Esophagus muscularis mucosa (tissue), 4 donors: ENCODE measurements around the gene B3GNT8. TPM values are rescaled to one million over a fixed set of nuclear protein-coding genes. Genes with fewer than 3 reads are reported as not detected.
"Not testable (repeated sequence)": the region's sequence is repeated elsewhere in the genome, so short reads cannot be mapped to it uniquely, and the experiment has no call there.

ENCODE experiments used
- DNase-seq: peaks from one replicate; pipeline ENCODE4 v3.0.0-alpha.2; 2017; ENCODE audit errors: extremely low spot score
- H3K27ac ChIP-seq, 4 donors: fragments of 200-600 bp; sonication (generic); replicated peaks in 1 of 4; 1 replicate in 3 of 4; 2 replicates in 1 of 4; pipeline ENCODE4 v1.5.1; 2016 to 2019; ENCODE audit warnings: mild to moderate bottlenecking in 1 of 4
- H3K27me3 ChIP-seq, 4 donors: fragments of 200-600 bp; sonication (generic); one replicate each; pipeline versions ENCODE4 v1.5.1 to v1.6.0; 2016 to 2019
- H3K36me3 ChIP-seq, 4 donors: fragments of 200-600 bp; sonication (generic); one replicate each; pipeline ENCODE4 v1.5.1; 2016 to 2019
- H3K4me1 ChIP-seq, 4 donors: fragments of 200-600 bp; sonication (generic); one replicate each; pipeline ENCODE4 v1.5.1; 2016 to 2019
- H3K4me3 ChIP-seq, 4 donors: fragments of 200-600 bp; sonication (generic); 1 replicate in 2 of 4; 2 replicates in 2 of 4; pipeline ENCODE4 v1.5.1; 2016 to 2019; ENCODE audit warnings: mild to moderate bottlenecking in 4 of 4, moderate library complexity in 1 of 4
- H3K9me3 ChIP-seq, 4 donors: fragments of 200-600 bp; sonication (generic); 1 replicate in 3 of 4; 2 replicates in 1 of 4; pipeline ENCODE4 v1.5.1; 2016 to 2019
- CTCF ChIP-seq, 3 experiments: fragments of 200-600 bp in 2 of 3; fragments of 450-650 bp in 1 of 3; sonication (generic) in 2 of 3; IDR thresholded peaks; one replicate each; pipeline ENCODE4 v1.5.1; 2017 to 2019; ENCODE audit warnings: antibody characterized with exemption in 3 of 3, mild to moderate bottlenecking in 2 of 3, moderate library complexity in 1 of 3
- EP300 ChIP-seq: sonication (generic); formaldehyde crosslinking; IDR thresholded peaks from one replicate; pipeline ENCODE4 v1.6.1; 2017; ENCODE audit warnings: antibody characterized with exemption
- POLR2A ChIP-seq: fragments of 450-650 bp; IDR thresholded peaks from one replicate; pipeline ENCODE4 v1.6.1; 2017; ENCODE audit warnings: antibody characterized with exemption, moderate library complexity, mild to moderate bottlenecking, low read depth
- POLR2AphosphoS5 ChIP-seq, 2 donors: sonication (generic); formaldehyde crosslinking; IDR thresholded peaks; one replicate each; pipeline ENCODE4 v1.6.1; 2017; ENCODE audit warnings: antibody characterized with exemption in 2 of 2
- WGBS: methylation state at CpG from one replicate; pipeline ENCODE4 v1.1.5; 2018; 5-methylcytosine and 5-hydroxymethylcytosine counted together
- intact Hi-C: fragments of 100-400 bp; cut with DNase I; formaldehyde crosslinking; loops from one replicate; pipeline ENCODE4 v1.15.1; 2023
- small RNA-seq, 3 donors: library from RNA; depleted of rRNA; stranded (forward); fragments of <200 nt; gene quantifications; one replicate each; pipeline ENCODE3, GENCODE V24; 2016
- total RNA-seq, 4 donors: library from RNA; depleted of rRNA; stranded (reverse); fragments of >200 nt; gene quantifications; one replicate each; pipeline versions ENCODE4 v1.1.0 to v1.2.1, GENCODE V29; 2016

Gene B3GNT8
- total RNA-seq, 4 donors from 2014 or later, result 1.2 to 12.0 (median 5.0) TPM

GRCh38 chr19:41386442-41386841, 40.7 kb downstream of the B3GNT8 start:
- WGBS, result 91% methylated on average over 13 of the region's 13 CpGs
- no peaks in the 10 kb centered on the region for H3K9me3 ChIP-seq
- no peak for DNase-seq
- no peak overlapping the region for H3K27ac ChIP-seq
- peaks cover 11 to 89% (median 60%) of the 10 kb centered on the region in 4 donors for H3K36me3 ChIP-seq
- H3K27me3 ChIP-seq, result no peaks in the 10 kb centered on the region
- H3K4me3 ChIP-seq, result no peak overlapping the region
- intact Hi-C loops, result no loop called here
- no peak for TF ChIP-seq EP300
- H3K4me1 ChIP-seq, result no peaks in the 10 kb centered on the region

- 92% methylated on average over 5 of the region's 5 CpGs for WGBS
- DNase-seq, result no peak
- H3K9me3 ChIP-seq, result no peaks in the 10 kb centered on the region
- TF ChIP-seq POLR2AphosphoS5 (IDR thresholded peaks at IDR 0.05), result no peak
- TF ChIP-seq CTCF (IDR thresholded peaks at IDR 0.05), result no peak
- TF ChIP-seq POLR2A, result no peak
- no peak for TF ChIP-seq EP300
- no peaks in the 10 kb centered on the region for H3K27me3 ChIP-seq
- H3K4me3 ChIP-seq, result no peak overlapping the region
- intact Hi-C loops, result no loop called here
- H3K27ac ChIP-seq, result no peak overlapping the region
- H3K4me1 ChIP-seq, result no peaks in the 10 kb centered on the region
- peaks cover 0 to 68% (median 40%) of the 10 kb centered on the region in 4 donors for H3K36me3 ChIP-seq
Measured at GRCh38 chr19:41384351-41384750, 42.8 kb downstream of the B3GNT8 start.

- H3K9me3 ChIP-seq, H3K27ac ChIP-seq, H3K27me3 ChIP-seq, DNase-seq, H3K4me3 ChIP-seq, intact Hi-C loops: not testable (repeated sequence)
- Histone ChIP-seq H3K4me1 (peaks cover 4 to 20% (median 12%) of the 10 kb centered on the region in 4 donors), H3K36me3 (peaks cover 0 to 40% (median 27%) of the 10 kb centered on the region in 4 donors)
- WGBS, result 98% methylated on average over 8 of the region's 8 CpGs
Measured at GRCh38 chr19:41381536-41381935, 45.6 kb downstream of the B3GNT8 start.

- DNase-seq, result no peak
- Histone ChIP-seq H3K36me3 (peaks cover 0 to 15% (median 10%) of the 10 kb centered on the region in 4 donors), H3K9me3 (no peaks in the 10 kb centered on the region), H3K4me1 (peaks cover 20 to 44% (median 38%) of the 10 kb centered on the region in 4 donors), H3K27ac (peak overlapping the region in 1 of 4 donors; percentile 47), H3K4me3 (no peak overlapping the region), H3K27me3 (no peaks in the 10 kb centered on the region)
- 46% methylated on average over 9 of the region's 9 CpGs for WGBS
- TF ChIP-seq EP300 (no peak), CTCF (IDR thresholded peaks at IDR 0.05) (peak in 1 of 3 experiments; percentile 8), POLR2AphosphoS5 (IDR thresholded peaks at IDR 0.05) (no peak)
- intact Hi-C loops, result no loop called here
Measured at GRCh38 chr19:41377977-41378709, 49.0 kb downstream of the B3GNT8 start.

- Histone ChIP-seq H3K27ac (peak overlapping the region; percentile 69 to 83 (median 72)), H3K4me1 (peaks cover 20 to 44% (median 38%) of the 10 kb centered on the region in 4 donors), H3K36me3 (peaks cover 0 to 4% (median 2%) of the 10 kb centered on the region in 4 donors), H3K27me3 (no peaks in the 10 kb centered on the region), H3K9me3 (no peaks in the 10 kb centered on the region), H3K4me3 (peak overlapping the region; percentile 56 to 73 (median 64))
- 63% methylated on average over 8 of the region's 8 CpGs for WGBS
- DNase-seq, result no peak
- TF ChIP-seq EP300, result no peak
- intact Hi-C loops, result no loop called here
Measured at GRCh38 chr19:41376998-41377365, 50.2 kb downstream of the B3GNT8 start.

GRCh38 chr19:41376241-41376997, 50.8 kb downstream of the B3GNT8 start, which contains the start of gene TMEM91:
TSS of gene TMEM91 (plus strand) at chr19:41376533. CDS start at chr19:41378310, 1,777 bp downstream.
- H3K4me3 ChIP-seq, result peak within 1 kb of the TSS; percentile 56 to 73 (median 64)
- H3K4me1 ChIP-seq, result peaks cover 20 to 44% (median 38%) of the 10 kb centered on the region in 4 donors
- H3K36me3 ChIP-seq, result peaks cover 0 to 1% (median 0%) of the 10 kb centered on the region in 4 donors
- TF ChIP-seq POLR2A (no peak), POLR2AphosphoS5 (IDR thresholded peaks at IDR 0.05) (peak in 1 of 2 donors; percentile 16)
- 6% methylated on average over 16 of the region's 47 CpGs for WGBS
- H3K9me3 ChIP-seq, result no peaks in the 10 kb centered on the region
- intact Hi-C loops, result no loop called here
- H3K27me3 ChIP-seq, result no peaks in the 10 kb centered on the region
- H3K27ac ChIP-seq, result peak within 1 kb of the TSS; percentile 69 to 83 (median 72)
- DNase-seq, result no peak

Small RNA genes lying within 50 kb of the gene (small RNA-seq; reads per million reads assigned to genes)
- 0 reads per million in 3 donors for gene RF00017

Other genes with a start within 250 kb of the B3GNT8 start
- gene CYP2S1, start 234.2 kb downstream of the B3GNT8 start, total RNA-seq, result 1 to 10 TPM; 1.7 to 3.0 (median 2.3) TPM
- 100 to 1,000 TPM; 112 to 243 (median 172) TPM for gene AXL, start 208.2 kb downstream of the B3GNT8 start, total RNA-seq
- gene HNRNPUL1, start 163.0 kb downstream of the B3GNT8 start, total RNA-seq, result 100 to 1,000 TPM; 148 to 207 (median 179) TPM
- gene CCDC97, start 117.2 kb downstream of the B3GNT8 start, total RNA-seq, result 10 to 100 TPM; 11.6 to 21.2 (median 14.8) TPM
- 10 to 100 TPM; 29.8 to 52.4 (median 31.8) TPM for gene TGFB1, start 73.5 kb downstream of the B3GNT8 start, total RNA-seq
- gene B9D2, start 63.2 kb downstream of the B3GNT8 start, total RNA-seq, result 1 to 10 TPM; 4.9 to 9.3 (median 6.9) TPM
- 10 to 100 TPM in 3 of 4 donors, 1 to 10 TPM in 1; 9.7 to 17.2 (median 14.1) TPM for gene TMEM91, start 50.8 kb downstream of the B3GNT8 start, total RNA-seq
- gene EXOSC5, start 30.0 kb downstream of the B3GNT8 start, total RNA-seq, result 10 to 100 TPM; 11.2 to 15.2 (median 13.2) TPM
- 10 to 100 TPM; 40.7 to 75.2 (median 54.0) TPM for gene BCKDHA, start 29.6 kb downstream of the B3GNT8 start, total RNA-seq
- 10 to 100 TPM; 41.9 to 70.6 (median 61.2) TPM for gene DMAC2, start 12.5 kb upstream of the B3GNT8 start, total RNA-seq
- not detected for gene ERICH4, start 15.8 kb upstream of the B3GNT8 start, total RNA-seq
- gene CEACAM21, start 148.8 kb upstream of the B3GNT8 start, total RNA-seq, result 1 to 10 TPM in 1 of 4 donors, under 1 TPM in 1, not detected in 2; 0.83 to 1.8 TPM
- gene CEACAM4, start 199.7 kb upstream of the B3GNT8 start, total RNA-seq, result 1 to 10 TPM in 2 of 4 donors, under 1 TPM in 2; 0.46 to 3.3 (median 1.1) TPM